AG09319 (cell line): ENCODE data around the gene POLR2H.

Source experiments
- DNase-seq: peaks from one replicate; pipeline ENCODE4 v3.0.0-alpha.2; 2010; ENCODE audit warnings: low read depth; ENCODE audit errors: extremely low read depth
- CTCF ChIP-seq: IDR thresholded peaks from 2 replicates; pipeline ENCODE4 v1.5.1; 2011; ENCODE audit warnings: low read depth, mild to moderate bottlenecking, inconsistent platforms, low read length, moderate library complexity

POLR2H gene

DNA sequence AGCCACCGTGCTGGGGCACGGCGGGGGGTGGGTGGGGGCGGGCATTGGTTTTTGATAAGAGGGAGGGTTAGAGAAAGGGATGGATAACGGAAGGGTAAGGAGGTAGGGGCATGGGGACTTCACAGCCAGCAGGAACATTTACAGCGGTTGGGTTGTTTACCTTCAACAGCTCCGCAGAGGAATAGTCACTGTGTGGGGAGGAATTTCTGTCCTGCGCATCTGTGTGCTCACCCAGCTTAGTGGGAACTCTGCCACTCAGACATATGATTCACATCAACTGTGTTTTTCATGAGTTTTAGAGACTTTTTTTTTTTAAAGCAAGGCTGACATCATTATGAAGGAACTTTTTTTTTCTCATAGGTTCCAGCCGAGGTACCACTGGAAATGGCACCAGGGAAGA is 37.9 kb downstream of the POLR2H start:
- no peak for TF ChIP-seq CTCF
- DNase-seq = peak; percentile 66

DNA sequence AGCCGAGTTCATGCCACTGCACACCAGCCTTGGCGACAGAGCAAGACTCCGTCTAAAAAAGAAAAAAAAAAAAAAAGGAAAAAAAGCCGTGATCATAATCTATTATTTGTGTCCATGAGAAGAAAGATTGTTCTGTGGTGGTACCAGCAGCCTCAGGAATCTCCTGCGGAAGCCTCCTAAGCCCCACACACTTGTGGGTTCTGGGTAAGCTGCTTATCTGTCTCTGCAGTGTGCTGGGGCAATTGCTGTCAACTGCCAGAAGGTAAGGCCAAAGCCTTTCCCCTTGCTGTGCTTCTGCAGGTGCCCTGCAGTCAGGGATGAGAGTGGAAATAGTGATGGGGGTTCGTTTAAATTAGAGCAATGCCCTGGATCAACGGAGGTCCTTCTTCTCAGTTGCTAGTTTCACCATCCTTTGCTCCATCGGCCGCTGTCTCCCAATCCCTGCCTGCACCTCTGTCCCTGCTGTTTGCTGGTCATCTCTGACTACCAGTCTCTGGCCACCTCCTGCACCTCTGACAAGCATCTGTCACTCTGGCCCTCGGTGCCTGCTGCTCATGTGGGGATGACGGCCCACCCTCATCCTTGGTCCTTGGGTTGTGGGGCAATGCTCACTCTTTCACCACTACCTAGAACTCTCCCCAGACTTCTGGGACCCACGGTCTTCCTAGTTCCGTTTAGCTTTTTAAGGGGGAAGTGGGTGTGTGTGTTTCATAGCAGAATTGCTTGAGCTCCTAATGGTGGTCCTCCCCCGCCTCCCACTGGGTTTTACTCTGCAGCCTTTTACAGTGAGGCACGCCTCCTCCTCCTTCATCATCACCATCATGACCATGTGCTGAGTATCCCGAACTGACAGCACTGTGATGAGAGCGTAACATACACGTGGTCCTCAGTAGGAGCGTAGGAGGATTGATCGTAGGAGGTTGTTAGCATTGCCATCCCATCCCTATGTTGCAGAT is 43.8 kb downstream of the POLR2H start:
- no peak for DNase-seq
- no peak for TF ChIP-seq CTCF

DNA sequence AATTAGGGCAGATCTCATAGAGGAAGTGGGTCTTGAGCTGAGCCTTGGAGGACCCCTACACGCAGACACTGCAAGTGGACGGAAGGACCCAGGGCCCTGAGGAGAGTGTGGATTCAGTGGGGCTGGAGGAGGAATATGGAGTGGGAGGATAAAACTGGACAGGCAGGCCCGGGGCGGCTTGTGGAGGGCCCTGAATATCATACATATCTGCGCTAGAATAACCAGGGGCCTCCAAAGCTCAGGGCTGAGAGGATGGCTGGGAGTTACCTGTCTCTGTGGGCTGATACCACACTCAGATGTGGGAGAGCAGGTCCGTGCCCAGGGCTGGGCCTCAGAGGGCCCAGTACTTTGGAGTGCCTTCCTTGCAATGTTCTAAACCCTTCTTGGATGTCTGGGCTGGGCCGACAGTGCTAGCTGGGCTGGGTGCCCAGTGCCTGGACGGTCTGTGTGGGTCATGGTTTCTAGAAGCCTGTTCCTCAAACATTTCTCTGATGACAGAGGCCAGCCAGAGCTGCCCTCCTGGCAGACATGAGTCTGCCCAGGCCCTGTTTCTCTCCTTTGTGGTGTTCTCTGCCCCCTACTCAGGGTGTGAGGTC is 47.9 kb downstream of the POLR2H start:
- DNase-seq = no peak
- TF ChIP-seq CTCF = no peak

GRCh38 chr3:184409946-184410500 is 48.5 kb downstream of the POLR2H start:
- no peak for TF ChIP-seq CTCF
- no peak for DNase-seq

DNA sequence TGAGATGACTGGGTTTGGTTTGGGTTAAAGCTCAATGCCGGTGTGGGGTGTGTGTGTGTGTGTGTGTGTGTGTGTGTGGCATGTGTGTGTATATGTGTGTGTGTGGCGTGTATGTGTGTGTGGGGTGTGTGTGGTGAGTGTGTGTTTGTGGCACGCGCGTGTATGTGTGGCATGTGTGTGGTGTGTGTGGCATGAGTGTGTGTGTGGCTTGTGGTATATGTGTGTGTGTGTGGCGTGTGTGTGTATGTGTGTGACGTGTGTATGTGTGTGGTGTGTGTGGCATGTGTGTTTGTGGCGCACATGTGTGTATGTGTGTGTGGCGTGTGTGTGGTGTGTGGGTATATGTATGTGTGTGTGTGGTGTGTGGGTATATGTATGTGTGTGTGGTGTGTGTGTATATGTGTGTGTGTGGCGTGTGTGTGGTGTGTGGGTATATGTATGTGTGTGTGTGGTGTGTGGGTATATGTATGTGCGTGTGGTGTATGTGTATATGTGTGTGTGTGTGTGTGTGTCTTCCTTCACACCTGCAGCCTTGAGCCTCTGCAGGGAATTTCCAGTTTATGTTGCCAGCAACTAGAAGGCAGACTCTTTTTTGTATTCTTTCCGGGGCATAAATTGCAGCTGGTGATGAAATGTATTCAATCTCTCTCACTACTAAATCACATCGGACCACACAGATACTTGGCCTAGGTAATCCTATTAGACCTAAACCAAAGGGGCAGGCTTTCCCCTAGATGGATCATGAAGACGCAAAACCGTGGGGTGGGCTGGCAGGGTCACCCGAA is 53.1 kb downstream of the POLR2H start:
- no peak for TF ChIP-seq CTCF
- DNase-seq = no peak

- TF ChIP-seq CTCF = no peak
- no peak for DNase-seq
Measured at GRCh38 chr3:184415203-184415490, 53.6 kb downstream of the POLR2H start.
